GM12874 (cell line): ENCODE results near the gene EMC7.

Experiments
- CTCF ChIP-seq: IDR thresholded peaks from 2 replicates; pipeline ENCODE4 v1.5.1; 2011; ENCODE audit warnings: low read depth, mild to moderate bottlenecking, control low read depth, low read length, moderate library complexity; ENCODE audit not compliant: insufficient read depth

Gene EMC7

DNA sequence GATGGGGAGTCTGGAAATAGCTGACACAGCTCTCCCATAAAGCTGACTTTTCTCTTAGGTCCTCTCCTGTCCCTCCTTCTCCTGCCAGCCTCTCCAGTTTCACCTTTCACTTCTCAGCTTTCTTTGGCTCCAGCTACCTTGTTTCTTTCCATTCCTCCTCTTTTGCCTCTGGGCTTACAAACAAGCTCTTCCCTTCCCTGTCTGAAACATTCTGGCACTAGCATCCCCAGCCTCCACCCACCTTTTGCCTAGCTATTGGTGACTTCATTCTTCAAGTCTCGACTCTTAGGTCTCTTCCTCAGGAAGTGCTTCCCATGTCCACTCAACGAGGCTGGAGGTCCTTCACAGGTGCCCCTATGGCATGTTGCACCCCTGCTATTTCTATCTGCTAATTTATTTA is 42.2 kb downstream of the EMC7 start:
- no peak for TF ChIP-seq CTCF

DNA sequence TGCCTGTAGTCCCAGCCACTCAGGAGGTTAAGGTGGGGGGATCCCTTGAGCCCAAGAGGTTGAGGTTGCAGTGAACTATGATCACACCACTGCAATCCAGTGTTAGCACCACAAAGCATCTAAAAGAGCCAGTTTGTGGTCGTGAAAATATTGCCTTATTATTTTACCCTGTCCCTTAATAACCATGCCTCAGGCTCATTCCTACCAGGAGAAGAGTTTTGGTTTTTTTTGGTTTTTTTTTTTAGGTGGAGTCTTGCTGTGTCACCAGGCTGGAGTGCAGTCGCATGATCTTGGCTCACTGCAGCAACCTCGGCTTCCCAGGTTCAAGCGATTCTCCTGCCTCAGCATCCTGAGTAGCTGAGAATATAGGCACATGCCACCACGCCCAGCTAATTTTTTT is 44.8 kb downstream of the EMC7 start:
- TF ChIP-seq CTCF, result no peak

DNA sequence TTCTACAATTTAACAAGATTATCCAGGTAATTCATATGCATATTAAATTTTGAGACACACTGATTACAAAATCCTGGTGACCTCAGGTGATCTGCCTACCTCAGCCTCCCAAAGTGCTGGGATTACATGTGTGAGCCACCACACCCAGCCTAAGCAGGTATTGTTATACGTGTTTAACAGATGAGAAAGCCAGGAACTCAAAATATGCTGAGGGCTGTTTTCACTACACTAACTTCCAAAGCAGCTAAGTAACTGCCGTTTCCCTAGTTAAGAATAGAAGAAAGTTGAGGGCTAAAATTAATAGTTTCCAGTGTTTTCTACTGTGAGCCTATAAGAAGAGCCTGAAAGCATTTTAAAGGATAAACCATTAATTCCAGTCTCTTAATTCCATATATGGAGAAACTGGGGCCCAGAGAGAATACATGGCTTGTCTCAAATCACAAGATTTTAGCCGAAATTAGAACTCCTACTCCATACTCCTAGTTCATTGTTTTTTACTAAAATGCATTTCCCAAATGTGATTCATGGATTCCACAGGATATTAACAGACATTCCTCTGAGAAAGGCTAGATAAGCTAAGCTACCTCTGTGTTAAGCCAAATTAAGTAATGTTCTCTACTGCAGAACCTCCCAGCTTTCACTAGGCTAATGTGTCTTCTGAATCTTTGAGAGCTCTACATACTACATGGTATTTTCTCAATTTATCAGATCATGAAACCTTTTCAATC is 45.6 kb downstream of the EMC7 start:
- TF ChIP-seq CTCF, result no peak

DNA sequence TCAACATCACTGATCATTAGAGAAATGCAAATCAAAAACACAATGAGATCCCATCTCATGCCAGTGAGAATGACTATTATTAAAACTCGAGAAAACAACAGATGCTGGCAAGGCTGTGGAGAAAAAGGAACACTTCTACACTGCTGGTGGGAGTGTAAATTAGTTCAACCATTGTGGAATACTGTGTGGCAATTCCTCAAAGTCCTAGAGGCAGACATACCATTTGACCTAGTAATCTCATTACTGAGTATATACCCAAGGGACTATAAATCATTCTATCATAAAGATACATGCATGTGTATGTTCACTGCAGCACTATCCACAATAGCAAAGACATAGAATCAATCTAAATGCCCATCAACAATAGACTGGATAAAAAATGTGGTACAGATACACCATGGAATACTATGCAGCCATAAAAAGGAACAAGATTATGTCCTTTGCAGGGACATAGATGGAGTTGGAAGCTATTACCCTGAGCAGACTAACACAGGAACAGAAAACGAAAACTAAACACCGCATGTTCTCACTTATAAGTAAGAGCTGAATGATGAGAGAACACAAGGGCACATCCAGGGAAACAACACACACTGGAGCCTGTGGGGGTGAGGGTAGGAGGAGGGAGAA is 47.5 kb downstream of the EMC7 start:
- TF ChIP-seq CTCF, result no peak

DNA sequence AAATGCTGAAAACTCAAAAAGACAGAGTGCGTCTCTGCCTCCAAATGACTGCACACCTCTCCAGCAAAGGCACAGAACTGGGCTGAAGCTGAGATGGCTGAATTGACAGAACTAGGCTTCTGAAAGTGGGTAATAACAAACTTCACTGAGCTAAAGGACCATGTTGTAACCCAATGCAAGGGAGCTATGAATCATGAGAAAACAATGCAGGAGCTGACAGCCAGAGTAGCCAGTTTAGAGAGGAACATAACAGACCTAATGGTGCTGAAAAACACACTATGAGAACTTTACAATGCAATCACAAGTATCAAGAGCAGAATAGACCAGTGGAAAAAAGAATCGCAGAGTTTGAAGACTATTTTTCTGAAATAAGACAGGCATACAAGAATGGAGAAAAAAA is 52.5 kb downstream of the EMC7 start:
- TF ChIP-seq CTCF, result no peak

DNA sequence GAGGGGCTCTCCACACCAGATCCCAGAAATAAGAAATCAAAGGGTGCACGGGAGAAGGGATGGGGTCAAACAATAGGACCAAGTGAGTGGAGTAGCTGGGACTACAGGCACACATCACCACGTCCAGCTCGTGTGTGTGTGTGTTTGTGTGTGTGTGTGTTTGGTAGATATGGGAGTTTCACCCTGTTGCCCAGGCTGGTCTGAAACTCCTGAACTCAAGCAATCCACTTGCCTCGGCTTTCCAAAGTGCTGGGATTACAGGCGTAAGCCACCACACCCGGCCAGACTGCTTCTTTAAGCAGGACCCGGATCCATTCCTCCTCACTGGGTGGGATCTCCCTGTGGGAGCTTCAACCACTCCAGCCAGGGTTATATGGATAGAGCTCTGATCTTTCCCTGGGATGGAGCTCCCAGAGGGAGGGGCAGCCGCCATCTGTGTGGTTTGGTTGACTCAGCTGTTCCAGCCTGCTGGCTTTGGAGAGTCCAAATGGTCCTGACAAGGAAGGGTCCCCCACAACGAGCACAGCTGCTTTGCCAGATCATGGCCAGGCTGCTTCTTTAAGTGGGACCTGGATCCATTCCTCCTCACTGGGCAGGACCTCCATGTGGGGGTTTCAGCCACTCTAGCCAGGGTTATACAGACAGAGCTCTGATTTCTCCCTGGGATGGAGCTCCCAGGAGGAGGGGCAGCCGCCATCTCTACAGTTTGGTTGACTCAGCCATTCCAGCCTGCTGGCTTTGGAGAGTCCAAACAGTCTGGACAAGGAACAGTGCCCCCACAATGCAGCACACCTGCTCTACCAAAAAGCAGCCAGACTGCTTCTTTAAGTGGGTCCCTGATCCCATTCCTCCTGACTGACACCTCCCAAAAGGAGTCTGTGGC is 53.5 kb downstream of the EMC7 start:
- no peak for TF ChIP-seq CTCF

DNA sequence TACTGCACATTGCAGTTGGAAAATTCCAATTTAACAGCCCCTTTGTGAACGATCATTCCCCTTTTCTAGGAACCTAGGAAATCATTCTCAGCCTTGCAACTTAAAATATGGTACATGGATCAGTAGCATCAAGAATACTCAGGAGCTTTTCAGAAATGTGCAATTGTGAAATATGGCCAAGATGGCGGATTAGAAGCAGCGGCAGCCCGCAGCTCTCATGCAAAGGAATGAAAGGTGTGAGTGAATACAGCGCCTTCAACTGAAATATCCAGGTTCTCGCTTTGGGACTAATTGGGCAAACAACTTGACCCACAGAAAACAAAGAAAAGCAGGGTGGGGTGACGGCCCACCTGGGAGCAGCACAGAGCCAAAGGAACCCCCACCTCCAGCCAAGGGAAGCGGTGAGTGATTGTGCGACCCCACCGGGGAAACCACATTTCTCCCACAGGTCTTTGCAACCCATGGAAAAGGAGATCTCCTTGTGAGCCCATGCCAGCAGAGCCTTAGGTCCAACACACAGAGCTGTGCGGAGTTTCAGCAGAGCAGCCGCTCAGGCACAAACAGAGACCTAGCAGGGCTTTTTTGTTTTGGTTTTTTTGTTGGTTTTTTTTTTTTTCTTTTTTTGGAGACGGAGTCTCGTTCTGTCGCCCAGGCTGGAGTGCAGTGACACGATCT is 55.1 kb downstream of the EMC7 start:
- no peak for TF ChIP-seq CTCF
